Fibroblast of skin of right biceps (primary cell): ENCODE data around the gene PAQR7.

Source experiments
- DNase-seq: peaks from one replicate; pipeline ENCODE4 v3.0.0-alpha.2; 2013

Gene PAQR7

GRCh38 chr1:25900219-25900618 lies 24.7 kb upstream of the PAQR7 start:
- DNase-seq: no peak

GRCh38 chr1:25899792-25900191 lies 24.3 kb upstream of the PAQR7 start:
- no peak for DNase-seq

GRCh38 chr1:25898223-25899015 lies 22.9 kb upstream of the PAQR7 start:
- no peak for DNase-seq

DNA sequence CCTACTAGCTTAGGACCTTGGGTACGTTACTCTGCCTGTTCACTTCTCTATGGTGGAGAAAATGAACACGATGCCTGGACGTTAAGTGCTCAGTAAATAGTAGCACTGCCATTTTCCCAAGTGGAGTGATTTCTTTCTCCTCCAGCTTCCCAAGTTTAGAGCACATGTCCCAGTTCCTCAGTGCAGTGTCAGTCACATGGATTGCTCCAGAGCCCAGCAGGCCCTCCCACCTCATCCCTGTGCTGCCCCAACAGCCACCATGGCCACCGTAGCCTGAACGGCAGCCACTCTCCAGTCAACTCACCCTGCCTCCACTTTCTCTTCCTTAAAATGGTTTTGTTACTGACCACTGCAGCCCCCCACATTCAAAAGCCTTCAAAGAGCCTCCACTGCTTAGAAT lies 22.2 kb upstream of the PAQR7 start:
- DNase-seq: no peak

DNA sequence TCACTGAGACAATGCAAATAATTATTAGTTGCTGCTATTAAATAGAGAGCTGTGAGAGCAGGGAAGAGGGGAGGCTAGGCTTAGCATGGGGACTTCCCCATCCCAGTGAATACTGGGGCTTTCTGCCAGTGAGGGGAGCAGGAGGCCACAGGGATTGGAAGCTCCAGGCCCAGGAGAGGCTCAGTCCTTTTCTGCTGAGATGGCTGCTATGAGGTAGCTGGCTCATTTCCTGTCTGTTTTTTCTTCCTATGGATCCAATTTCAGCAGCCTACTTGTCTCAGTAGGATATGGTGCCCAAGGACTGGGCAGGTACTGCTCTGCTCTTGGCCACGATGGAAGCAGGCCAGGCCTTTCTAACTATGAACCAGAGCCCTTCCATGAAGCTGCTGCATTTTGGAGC lies 20.8 kb upstream of the PAQR7 start:
- DNase-seq: peak; percentile 56

- peak; percentile 90 for DNase-seq
Measured at GRCh38 chr1:25895365-25895990, 20.0 kb upstream of the PAQR7 start.

DNA sequence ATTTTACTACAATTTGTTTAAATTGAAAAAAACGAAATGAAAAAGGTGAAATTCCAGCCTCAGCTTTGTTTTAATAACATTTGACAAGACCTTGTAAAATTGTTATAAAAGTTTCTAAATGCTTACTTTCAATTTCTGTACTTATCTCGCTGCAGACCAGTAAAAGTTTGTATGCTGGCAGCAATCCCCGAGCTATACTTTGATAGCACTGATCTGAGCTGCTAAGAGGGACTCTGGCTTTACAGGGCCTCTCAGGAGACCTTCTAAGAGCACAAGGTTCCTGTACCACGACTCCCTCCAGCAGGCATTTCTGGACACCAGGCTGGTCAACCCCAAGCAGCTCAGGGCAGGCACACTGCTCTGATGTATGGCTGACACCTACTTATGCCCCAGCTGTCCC lies 17.6 kb upstream of the PAQR7 start:
- DNase-seq: no peak

- DNase-seq: no peak
Measured at GRCh38 chr1:25891606-25892005, 16.1 kb upstream of the PAQR7 start.

- DNase-seq: peak; percentile 62
Measured at GRCh38 chr1:25890239-25891034, 14.9 kb upstream of the PAQR7 start.

GRCh38 chr1:25889470-25889869 lies 14.0 kb upstream of the PAQR7 start:
- DNase-seq: no peak

DNA sequence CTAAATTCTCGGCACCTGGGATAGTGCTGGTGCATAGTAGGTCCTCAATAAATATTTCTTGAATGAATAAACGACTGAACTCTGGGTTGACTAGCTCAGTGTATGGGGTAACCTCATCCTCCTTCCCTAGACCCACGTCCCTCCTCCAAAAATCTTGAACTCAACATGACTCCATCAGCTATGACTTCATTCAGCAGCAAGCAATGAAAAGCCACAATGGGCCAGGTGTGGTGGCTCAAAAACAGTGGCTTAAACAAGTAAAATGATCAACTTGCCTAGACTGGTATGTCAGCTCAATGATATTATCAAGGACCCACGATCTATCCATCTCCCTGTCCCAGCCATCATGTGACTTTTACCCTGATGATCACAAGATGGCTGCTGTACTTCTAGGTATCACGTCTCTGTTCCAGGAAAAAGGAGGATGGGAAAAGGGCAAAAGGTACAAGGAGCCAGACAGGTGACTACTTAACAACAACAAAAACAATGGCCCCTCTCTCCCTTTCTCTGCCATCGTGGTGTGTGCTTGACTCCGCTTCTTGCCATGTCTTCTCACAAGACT lies 13.0 kb upstream of the PAQR7 start:
- DNase-seq: no peak

GRCh38 chr1:25885602-25886001 lies 10.1 kb upstream of the PAQR7 start:
- DNase-seq: no peak

GRCh38 chr1:25881266-25881665 lies 5.8 kb upstream of the PAQR7 start:
- no peak for DNase-seq

DNA sequence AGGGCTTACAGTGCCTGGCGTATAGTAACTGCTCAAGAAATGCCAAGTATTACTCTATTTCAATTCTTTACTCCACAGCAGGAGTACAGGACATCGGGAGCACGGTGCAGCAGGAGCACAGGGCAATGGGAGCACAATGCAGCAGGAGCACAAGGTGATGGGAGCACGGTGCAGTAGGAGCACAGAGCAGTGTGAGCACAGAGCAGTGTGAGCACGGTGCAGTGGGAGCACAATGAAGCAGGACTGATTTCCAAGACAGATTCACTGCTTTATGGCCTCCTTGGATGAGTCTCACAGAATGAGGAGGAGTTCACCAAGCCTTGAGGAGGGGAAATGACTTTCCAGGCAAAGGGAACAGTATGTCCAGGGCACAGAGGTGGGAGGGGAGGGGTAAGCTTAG lies 5.0 kb upstream of the PAQR7 start:
- no peak for DNase-seq

- DNase-seq: no peak
Measured at GRCh38 chr1:25879675-25880074, 4.2 kb upstream of the PAQR7 start.

GRCh38 chr1:25878690-25879089 lies 3.2 kb upstream of the PAQR7 start:
- no peak for DNase-seq

- no peak for DNase-seq
Measured at GRCh38 chr1:25877155-25877554, 1.6 kb upstream of the PAQR7 start.

- DNase-seq: no peak
Measured at GRCh38 chr1:25876693-25877077, 1.2 kb upstream of the PAQR7 start.

GRCh38 chr1:25875856-25876692 lies 566 bp upstream of the PAQR7 start:
- no peak for DNase-seq

DNA sequence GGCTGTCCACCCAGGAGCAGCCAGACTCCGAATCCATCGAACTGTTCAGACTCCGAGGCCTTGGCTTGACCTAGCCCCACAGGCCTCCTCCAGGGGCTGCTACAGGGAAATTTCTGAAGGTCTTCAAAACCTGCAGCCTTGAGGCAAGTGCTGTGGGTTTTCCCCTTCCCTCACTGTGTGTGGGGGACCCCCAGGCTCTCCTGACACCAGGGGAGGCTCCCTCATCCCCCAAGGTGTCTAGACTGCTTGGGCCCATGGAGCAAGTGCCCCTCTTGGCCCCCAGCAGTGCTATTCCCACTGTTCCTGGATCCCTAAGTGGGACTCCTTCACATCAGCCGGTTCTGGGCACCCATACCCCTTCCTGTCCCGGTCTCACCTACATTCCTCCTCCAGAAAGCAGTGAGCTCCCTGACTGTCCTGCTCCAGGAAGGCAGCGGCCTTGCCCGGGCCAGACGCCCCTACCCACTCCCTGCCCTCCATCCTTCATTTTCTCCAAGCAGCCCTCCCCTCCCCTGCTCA lies 814 bp downstream of the PAQR7 start:
- no peak for DNase-seq

DNA sequence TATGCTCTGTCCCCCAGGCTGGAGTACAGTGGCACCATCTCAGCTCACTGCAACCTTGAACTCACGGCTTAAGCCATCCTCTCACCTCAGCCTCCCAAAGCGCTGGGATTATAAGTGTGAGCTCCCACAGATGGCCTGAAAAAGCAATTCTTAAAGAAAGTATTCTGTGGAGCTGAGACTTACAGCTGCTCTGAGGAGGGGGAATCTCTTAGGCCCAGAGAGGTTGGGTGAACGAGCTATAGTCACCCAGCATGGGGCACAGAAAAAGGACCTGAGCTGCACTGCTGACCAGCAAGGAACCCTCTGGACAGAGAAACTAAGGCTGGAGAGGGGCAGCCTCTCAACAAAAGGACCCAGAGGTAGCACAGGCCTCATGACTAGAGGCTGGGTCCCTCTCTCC lies 1.3 kb downstream of the PAQR7 start:
- DNase-seq: no peak

- no peak for DNase-seq
Measured at GRCh38 chr1:25873120-25873519, 2.4 kb downstream of the PAQR7 start.
